Measurements from ENCODE around the gene SYP. TPM values are rescaled to one million over a fixed set of nuclear protein-coding genes. Genes with fewer than 3 reads are reported as not detected.

SYP gene
- polyA plus RNA-seq, 1 of the 3 experiments (the other 2 are of a cell fraction) = 0.76 TPM

DNA sequence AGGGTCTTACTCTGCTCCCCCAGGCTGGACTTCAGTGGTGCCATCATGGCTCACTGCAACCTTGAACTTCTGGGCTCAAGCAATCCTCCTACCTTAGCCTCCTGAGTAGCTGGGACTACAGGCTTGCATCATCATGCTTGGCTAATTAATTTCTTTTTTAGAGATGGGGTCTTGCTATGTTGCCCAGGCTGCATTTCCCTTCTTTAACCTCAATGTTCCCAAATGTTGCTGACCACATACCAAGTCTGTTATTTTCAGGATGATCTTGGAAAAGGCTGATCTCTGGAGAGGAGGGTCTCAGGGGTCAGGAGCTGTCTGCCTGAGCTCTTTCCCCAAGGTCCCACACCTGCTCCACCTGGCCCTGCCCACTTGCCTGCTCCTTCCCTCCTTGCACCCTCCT is 20.1 kb upstream of the SYP start:
- Histone ChIP-seq H3K27ac (ENCODE audit: low read depth in 2 of 2, low read length in 1 of 2) (no peak overlapping the region), H2AFZ (ENCODE audit: low read depth) (no peak overlapping the region), H3K36me3 (replicated peaks in 1 of 2; ENCODE audit: control insufficient read depth in 1 of 2, insufficient read depth in 2 of 2, low read length in 1 of 2) (no peaks in the 10 kb centered on the region), H3K79me2 (ENCODE audit: insufficient read depth) (no peaks in the 10 kb centered on the region), H3K4me3 (ENCODE audit: low read depth in 2 of 2, low read length in 1 of 2) (no peak overlapping the region), H3K27me3 (ENCODE audit: insufficient read depth) (peaks cover 13% of the 10 kb centered on the region; the same call in 1 of the 2 replicates), H3K9ac (no peak overlapping the region), H3K9me3 (no peaks in the 10 kb centered on the region), H3F3A (replicated peaks; ENCODE audit: insufficient read depth) (no peaks in the 10 kb centered on the region), H3K9me2 (no peaks in the 10 kb centered on the region), H4K20me1 (ENCODE audit: insufficient read depth) (no peaks in the 10 kb centered on the region), H3K4me1 (ENCODE audit: control insufficient read depth in 1 of 2, insufficient read depth in 2 of 2, low read depth in 1 of 2, low read length in 1 of 2) (no peaks in the 10 kb centered on the region), H3K4me2 (no peak overlapping the region)
- TF ChIP-seq ELF1 (IDR thresholded peaks at IDR 0.05) (no peak), MXI1 (IDR thresholded peaks at IDR 0.05; ENCODE audit: low read depth, low read length) (no peak), NRF1 (IDR thresholded peaks at IDR 0.05; ENCODE audit: low read depth, low read length) (no peak), RCOR1 (IDR thresholded peaks at IDR 0.05; ENCODE audit: low read length) (no peak), EZH2phosphoT487 (IDR thresholded peaks at IDR 0.05; ENCODE audit: borderline replicate concordance, low read depth) (no peak), TCF12 (IDR thresholded peaks at IDR 0.05) (no peak), JUND (IDR thresholded peaks at IDR 0.05) (no peak), SMC3 (IDR thresholded peaks at IDR 0.05; ENCODE audit: low read depth, low read length) (no peak), SIN3A (IDR thresholded peaks at IDR 0.05; ENCODE audit: borderline replicate concordance, low read depth, low read length) (no peak)
- TF ChIP-seq, protein P1, sequence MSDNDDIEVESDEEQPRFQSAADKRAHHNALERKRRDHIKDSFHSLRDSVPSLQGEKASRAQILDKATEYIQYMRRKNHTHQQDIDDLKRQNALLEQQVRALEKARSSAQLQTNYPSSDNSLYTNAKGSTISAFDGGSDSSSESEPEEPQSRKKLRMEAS (IDR thresholded peaks at IDR 0.05; ENCODE audit: low read depth) = no peak
- TF ChIP-seq, protein P2, sequence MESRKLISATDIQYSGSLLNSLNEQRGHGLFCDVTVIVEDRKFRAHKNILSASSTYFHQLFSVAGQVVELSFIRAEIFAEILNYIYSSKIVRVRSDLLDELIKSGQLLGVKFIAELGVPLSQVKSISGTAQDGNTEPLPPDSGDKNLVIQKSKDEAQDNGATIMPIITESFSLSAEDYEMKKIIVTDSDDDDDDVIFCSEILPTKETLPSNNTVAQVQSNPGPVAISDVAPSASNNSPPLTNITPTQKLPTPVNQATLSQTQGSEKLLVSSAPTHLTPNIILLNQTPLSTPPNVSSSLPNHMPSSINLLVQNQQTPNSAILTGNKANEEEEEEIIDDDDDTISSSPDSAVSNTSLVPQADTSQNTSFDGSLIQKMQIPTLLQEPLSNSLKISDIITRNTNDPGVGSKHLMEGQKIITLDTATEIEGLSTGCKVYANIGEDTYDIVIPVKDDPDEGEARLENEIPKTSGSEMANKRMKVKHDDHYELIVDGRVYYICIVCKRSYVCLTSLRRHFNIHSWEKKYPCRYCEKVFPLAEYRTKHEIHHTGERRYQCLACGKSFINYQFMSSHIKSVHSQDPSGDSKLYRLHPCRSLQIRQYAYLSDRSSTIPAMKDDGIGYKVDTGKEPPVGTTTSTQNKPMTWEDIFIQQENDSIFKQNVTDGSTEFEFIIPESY (IDR thresholded peaks at IDR 0.05; ENCODE audit: borderline replicate concordance, low read depth) = no peak
- TF ChIP-seq, protein P3, sequence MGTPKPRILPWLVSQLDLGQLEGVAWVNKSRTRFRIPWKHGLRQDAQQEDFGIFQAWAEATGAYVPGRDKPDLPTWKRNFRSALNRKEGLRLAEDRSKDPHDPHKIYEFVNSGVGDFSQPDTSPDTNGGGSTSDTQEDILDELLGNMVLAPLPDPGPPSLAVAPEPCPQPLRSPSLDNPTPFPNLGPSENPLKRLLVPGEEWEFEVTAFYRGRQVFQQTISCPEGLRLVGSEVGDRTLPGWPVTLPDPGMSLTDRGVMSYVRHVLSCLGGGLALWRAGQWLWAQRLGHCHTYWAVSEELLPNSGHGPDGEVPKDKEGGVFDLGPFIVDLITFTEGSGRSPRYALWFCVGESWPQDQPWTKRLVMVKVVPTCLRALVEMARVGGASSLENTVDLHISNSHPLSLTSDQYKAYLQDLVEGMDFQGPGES (IDR thresholded peaks at IDR 0.05; ENCODE audit: low read depth, low read length) = no peak
- TF ChIP-seq, protein P4, sequence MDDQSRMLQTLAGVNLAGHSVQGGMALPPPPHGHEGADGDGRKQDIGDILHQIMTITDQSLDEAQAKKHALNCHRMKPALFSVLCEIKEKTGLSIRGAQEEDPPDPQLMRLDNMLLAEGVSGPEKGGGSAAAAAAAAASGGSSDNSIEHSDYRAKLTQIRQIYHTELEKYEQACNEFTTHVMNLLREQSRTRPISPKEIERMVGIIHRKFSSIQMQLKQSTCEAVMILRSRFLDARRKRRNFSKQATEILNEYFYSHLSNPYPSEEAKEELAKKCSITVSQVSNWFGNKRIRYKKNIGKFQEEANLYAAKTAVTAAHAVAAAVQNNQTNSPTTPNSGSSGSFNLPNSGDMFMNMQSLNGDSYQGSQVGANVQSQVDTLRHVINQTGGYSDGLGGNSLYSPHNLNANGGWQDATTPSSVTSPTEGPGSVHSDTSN (IDR thresholded peaks at IDR 0.05) = no peak
- POLR2A ChIA-PET = no interaction called here
- CTCF ChIA-PET = no interaction called here
- no peak for DNase-seq

DNA sequence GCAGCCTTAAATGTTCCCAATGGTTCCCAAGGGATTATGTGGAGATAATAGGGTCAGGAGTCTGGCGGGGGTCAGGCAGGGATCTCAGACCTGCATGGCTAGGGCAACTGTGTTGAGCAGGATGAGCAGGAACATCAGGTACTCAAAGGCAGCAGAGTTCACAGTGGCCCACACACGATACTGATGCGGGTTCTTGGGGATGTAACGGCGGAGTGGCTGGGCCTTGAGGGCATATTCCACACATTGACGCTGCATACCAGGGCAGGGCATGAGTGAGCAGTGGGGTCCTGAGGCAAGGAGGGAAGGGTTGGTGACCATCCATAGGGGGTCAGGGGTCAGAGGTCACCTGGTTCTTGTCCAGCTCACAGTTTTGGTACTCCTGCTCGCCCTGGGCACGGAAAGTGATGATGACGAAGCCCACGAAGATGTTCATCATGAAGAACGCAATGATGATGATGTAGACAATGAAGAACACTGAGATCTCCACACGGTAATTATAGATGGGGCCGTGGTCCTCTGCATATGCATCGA is 15.1 kb upstream of the SYP start:
- Histone ChIP-seq H3K4me3 (ENCODE audit: low read depth in 2 of 2, low read length in 1 of 2) (no peak overlapping the region), H4K20me1 (ENCODE audit: insufficient read depth) (no peaks in the 10 kb centered on the region), H3K4me1 (ENCODE audit: control insufficient read depth in 1 of 2, insufficient read depth in 2 of 2, low read depth in 1 of 2, low read length in 1 of 2) (no peaks in the 10 kb centered on the region), H3K9me3 (no peaks in the 10 kb centered on the region), H3K4me2 (no peak overlapping the region), H3K9me2 (no peaks in the 10 kb centered on the region), H3K27me3 (ENCODE audit: insufficient read depth) (peaks cover 21% of the 10 kb centered on the region; the same call in 1 of the 2 replicates), H2AFZ (ENCODE audit: low read depth) (no peak overlapping the region), H3F3A (replicated peaks; ENCODE audit: insufficient read depth) (no peaks in the 10 kb centered on the region), H3K36me3 (replicated peaks in 1 of 2; ENCODE audit: control insufficient read depth in 1 of 2, insufficient read depth in 2 of 2, low read length in 1 of 2) (no peaks in the 10 kb centered on the region), H3K9ac (no peak overlapping the region), H3K79me2 (ENCODE audit: insufficient read depth) (no peaks in the 10 kb centered on the region), H3K27ac (ENCODE audit: low read depth in 2 of 2, low read length in 1 of 2) (no peak overlapping the region)
- TF ChIP-seq RXRA (IDR thresholded peaks at IDR 0.05; ENCODE audit: borderline replicate concordance, low read depth) (no peak), MEF2A (IDR thresholded peaks at IDR 0.05; ENCODE audit: borderline replicate concordance, low read depth) (no peak), ELF1 (IDR thresholded peaks at IDR 0.05) (no peak), EZH2phosphoT487 (IDR thresholded peaks at IDR 0.05; ENCODE audit: borderline replicate concordance, low read depth) (no peak), GATA2 (CRISPR knock-in tag; IDR thresholded peaks at IDR 0.05) (no peak), JUND (IDR thresholded peaks at IDR 0.05) (no peak), TCF12 (IDR thresholded peaks at IDR 0.05) (no peak)
- TF ChIP-seq, protein P5, sequence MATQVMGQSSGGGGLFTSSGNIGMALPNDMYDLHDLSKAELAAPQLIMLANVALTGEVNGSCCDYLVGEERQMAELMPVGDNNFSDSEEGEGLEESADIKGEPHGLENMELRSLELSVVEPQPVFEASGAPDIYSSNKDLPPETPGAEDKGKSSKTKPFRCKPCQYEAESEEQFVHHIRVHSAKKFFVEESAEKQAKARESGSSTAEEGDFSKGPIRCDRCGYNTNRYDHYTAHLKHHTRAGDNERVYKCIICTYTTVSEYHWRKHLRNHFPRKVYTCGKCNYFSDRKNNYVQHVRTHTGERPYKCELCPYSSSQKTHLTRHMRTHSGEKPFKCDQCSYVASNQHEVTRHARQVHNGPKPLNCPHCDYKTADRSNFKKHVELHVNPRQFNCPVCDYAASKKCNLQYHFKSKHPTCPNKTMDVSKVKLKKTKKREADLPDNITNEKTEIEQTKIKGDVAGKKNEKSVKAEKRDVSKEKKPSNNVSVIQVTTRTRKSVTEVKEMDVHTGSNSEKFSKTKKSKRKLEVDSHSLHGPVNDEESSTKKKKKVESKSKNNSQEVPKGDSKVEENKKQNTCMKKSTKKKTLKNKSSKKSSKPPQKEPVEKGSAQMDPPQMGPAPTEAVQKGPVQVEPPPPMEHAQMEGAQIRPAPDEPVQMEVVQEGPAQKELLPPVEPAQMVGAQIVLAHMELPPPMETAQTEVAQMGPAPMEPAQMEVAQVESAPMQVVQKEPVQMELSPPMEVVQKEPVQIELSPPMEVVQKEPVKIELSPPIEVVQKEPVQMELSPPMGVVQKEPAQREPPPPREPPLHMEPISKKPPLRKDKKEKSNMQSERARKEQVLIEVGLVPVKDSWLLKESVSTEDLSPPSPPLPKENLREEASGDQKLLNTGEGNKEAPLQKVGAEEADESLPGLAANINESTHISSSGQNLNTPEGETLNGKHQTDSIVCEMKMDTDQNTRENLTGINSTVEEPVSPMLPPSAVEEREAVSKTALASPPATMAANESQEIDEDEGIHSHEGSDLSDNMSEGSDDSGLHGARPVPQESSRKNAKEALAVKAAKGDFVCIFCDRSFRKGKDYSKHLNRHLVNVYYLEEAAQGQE (IDR thresholded peaks at IDR 0.05; ENCODE audit: low read depth, low read length) = no peak
- CTCF ChIA-PET = interaction anchor here (0.9 kb wide), 1 partner anchor 23 kb away, joined by 4 read pairs; no protein-coding TSS in a partner anchor
- POLR2A ChIA-PET = no interaction called here
- WGBS (ENCODE audit: low lambda C conversion rate) = 25% methylated on average over 10 of the region's 14 CpGs
- DNase-seq = no peak

Measured in SK-N-SH (cell line).